K562 (cell line): ENCODE measurements around the gene OPA1. TPM values are rescaled to one million over a fixed set of nuclear protein-coding genes. Genes with fewer than 3 reads are reported as not detected.

ENCODE experiments used
- ATAC-seq: fragments of 200-7000 bp; cut with Tn5 transposase; 3 replicates; pipeline ENCODE4 v1.9.1; 2020; ENCODE audit warnings: moderate library complexity
- BruUV-seq: library from RNA; stranded (reverse); fragments of 400-500 nt; replicated peaks from 2 replicates; lab custom pipeline; 2021; lab: Mats Ljungman, UMichigan
- CTCF ChIA-PET: fragments of 300-600 bp; formaldehyde crosslinking; extraction: SDS; loops from one replicate; lab custom pipeline; 2021; ENCODE audit warnings: low intra/inter-chr PET ratio; lab: Yijun Ruan, JAX
- POLR2A ChIA-PET: fragments of 300-600, 350-650 bp; sonication (Branson Sonifier 250); formaldehyde crosslinking; extraction: SDS; loops from one replicate; lab custom pipeline; 2021; ENCODE audit warnings: antibody characterized with exemption, inconsistent platforms; lab: Yijun Ruan, JAX
- DNase-seq, 4 experiments: peaks; one replicate each; pipeline versions ENCODE4 v3.0.0 to v3.0.0-alpha.2; 2011 to 2018; ENCODE audit warnings: low spot score in 3 of 4, mixed read lengths in 3 of 4; ENCODE audit errors: extremely low read depth in 1 of 4
- FAIRE-seq: peaks from 2 replicates; lab custom pipeline; 2011; peaks lifted over from hg19 to GRCh38; lab: Jason Lieb, UNC
- H2AFZ ChIP-seq: 2 replicates; pipeline ENCODE4 v1.6.0; 2011; ENCODE audit warnings: low read depth, low read length, control low read depth, inconsistent platforms
- H3K27ac ChIP-seq: fragments of 200-600 bp; 3 replicates; pipeline ENCODE4 v1.8.0; 2011; ENCODE audit warnings: low read depth, mild to moderate bottlenecking, control low read depth, inconsistent platforms, low read length, moderate library complexity, mixed read lengths; ENCODE audit errors: extremely low read depth
- H3K27me3 ChIP-seq, 2 experiments: fragments of 300-600 bp in 1 of 2; 2 replicates in 1 of 2; 3 replicates in 1 of 2; pipeline versions ENCODE4 v1.6.0 to v1.8.0; 2011; ENCODE audit warnings: inconsistent platforms in 2 of 2, low read length in 2 of 2, mild to moderate bottlenecking in 1 of 2, mixed read lengths in 1 of 2, moderate library complexity in 1 of 2; ENCODE audit not compliant: control insufficient read depth in 2 of 2, insufficient read depth in 2 of 2
- H3K36me3 ChIP-seq: fragments of 300-600 bp; 3 replicates; pipeline ENCODE4 v1.8.0; 2011; ENCODE audit warnings: mild to moderate bottlenecking, low read length, inconsistent platforms; ENCODE audit not compliant: control insufficient read depth, insufficient read depth
- H3K4me1 ChIP-seq, 2 experiments: fragments of 200-600 bp in 1 of 2; replicated peaks in 1 of 2; 2 replicates in 1 of 2; 3 replicates in 1 of 2; pipeline versions ENCODE4 v1.5.1 to v1.8.0; 2011; ENCODE audit warnings: inconsistent platforms in 2 of 2, low read length in 2 of 2, mild to moderate bottlenecking in 1 of 2, mixed read lengths in 1 of 2, moderate library complexity in 1 of 2; ENCODE audit not compliant: control insufficient read depth in 2 of 2, insufficient read depth in 2 of 2
- H3K4me2 ChIP-seq: 2 replicates; pipeline ENCODE4 v1.6.1; 2011; ENCODE audit warnings: low read length, control low read depth, inconsistent platforms, mixed read lengths; ENCODE audit not compliant: insufficient read depth
- H3K4me3 ChIP-seq: fragments of 200-600 bp; sonication (generic), shearing (Covaris generic); 2 replicates; pipeline ENCODE4 v1.5.1; 2016; ENCODE audit warnings: control low read depth, inconsistent platforms
- H3K79me2 ChIP-seq: fragments of 200-600 bp; 3 replicates; pipeline ENCODE4 v1.8.0; 2011; ENCODE audit warnings: low read length, inconsistent platforms; ENCODE audit not compliant: control insufficient read depth, insufficient read depth
- H3K9ac ChIP-seq, 2 experiments: 2 replicates each; pipeline versions ENCODE4 v1.6.0 to v1.6.1; 2011; ENCODE audit warnings: low read depth in 2 of 2, low read length in 2 of 2, control low read depth in 1 of 2, inconsistent platforms in 1 of 2, mild to moderate bottlenecking in 1 of 2, mixed read lengths in 1 of 2; ENCODE audit not compliant: insufficient read depth in 1 of 2
- H3K9me1 ChIP-seq: one replicate; pipeline ENCODE4 v1.6.0; 2011; ENCODE audit warnings: inconsistent platforms, mild to moderate bottlenecking, low read length, moderate library complexity; ENCODE audit not compliant: control insufficient read depth, insufficient read depth
- H3K9me3 ChIP-seq: replicated peaks from 2 replicates; pipeline ENCODE4 v1.5.1; 2011; ENCODE audit warnings: low read depth, low read length, inconsistent platforms; ENCODE audit not compliant: control insufficient read depth, insufficient read depth
- H4K20me1 ChIP-seq: replicated peaks from 2 replicates; pipeline ENCODE4 v1.6.1; 2011; ENCODE audit warnings: low read length, inconsistent platforms, mixed read lengths; ENCODE audit not compliant: control insufficient read depth, insufficient read depth
- CEBPG ChIP-seq, 3 experiments: fragments of 200-800 bp in 1 of 3; sonication (Bioruptor generic) in 1 of 3; sonication (generic) in 1 of 3; formaldehyde crosslinking in 1 of 3; IDR thresholded peaks in 2 of 3; conservative IDR thresholded peaks in 1 of 3; 2 replicates each; pipeline versions ENCODE4 v1.6.1 to v1.8.0; 2016 to 2022; ENCODE audit warnings: missing compliant biosample characterization in 2 of 3, missing genetic modification characterization in 2 of 3, mild to moderate bottlenecking in 1 of 3, missing genetic modification reagents in 1 of 3
- SETDB1 ChIP-seq: IDR thresholded peaks from one replicate; pipeline ENCODE4 v1.6.1; 2012; ENCODE audit warnings: low read length, control low read depth, inconsistent platforms
- TRIM24 ChIP-seq, 2 experiments: fragments of 450-650 bp; IDR thresholded peaks; 2 replicates each; pipeline ENCODE4 v1.6.1; 2016
- TRIM28 ChIP-seq: fragments of 450-650 bp; IDR thresholded peaks from 2 replicates; pipeline ENCODE4 v1.6.1; 2017
- ZC3H4 ChIP-seq: sonication (generic); formaldehyde crosslinking; IDR thresholded peaks from 2 replicates; pipeline ENCODE4 v1.9.0; 2021; ENCODE audit warnings: missing genetic modification reagents, borderline replicate concordance
- WGBS: fragments of 100-300 bp; shearing (Covaris generic); methylation state at CpG from one replicate; pipeline ENCODE4 v1.1.6; 2016; ENCODE audit warnings: low coverage, mixed read lengths; ENCODE audit not compliant: insufficient coverage; ENCODE audit errors: missing lambda C conversion rate; 5-methylcytosine and 5-hydroxymethylcytosine counted together
- in situ Hi-C: fragments of 300-500 bp; cut with MboI; formaldehyde crosslinking; loops from 4 replicates; pipeline ENCODE4 v1.15.0; 2018; ENCODE audit warnings: inconsistent platforms, mixed read lengths
- intact Hi-C: fragments of 100-400 bp; cut with micrococcal nuclease; formaldehyde crosslinking; loops from 2 replicates; pipeline ENCODE4 v1.14.2; 2022
- polyA plus RNA-seq, 8 experiments: library from polyadenylated mRNA; depleted of rRNA in 4 of 8; stranded (reverse) in 5 of 8; unstranded in 3 of 8; fragments of >200 nt; fragmentation: Nextera tagmentation in 2 of 8; fragmentation: Illumina TruSeq in 1 of 8; extraction: Ambion mirVana in 2 of 8; extraction: Trizol in 1 of 8; gene quantifications; 2 replicates each; pipeline versions ENCODE4 v1.2.1 to v1.2.3, GENCODE V29; 2011 to 2014; ENCODE audit warnings: inconsistent platforms in 1 of 8, missing spikeins in 1 of 8
- total RNA-seq, 7 experiments: library from RNA; depleted of rRNA in 6 of 7; stranded (reverse); fragments of >200 nt in 6 of 7; fragmentation: Illumina TruSeq in 2 of 7; extraction: Trizol in 2 of 7; gene quantifications; 2 replicates each; pipeline versions ENCODE4 v1.2.1 to v1.2.3, GENCODE V29; 2011 to 2021; ENCODE audit warnings: low replicate concordance in 1 of 7
- TF ChIP-seq, protein P1 (sequence below), 2 experiments: fragments of 450-650 bp in 1 of 2; sonication (generic) in 1 of 2; formaldehyde crosslinking in 1 of 2; IDR thresholded peaks in 1 of 2; conservative IDR thresholded peaks in 1 of 2; 2 replicates each; pipeline versions ENCODE4 v1.6.1 to v1.8.1; 2016 to 2023; ENCODE audit warnings: mild to moderate bottlenecking in 2 of 2, moderate library complexity in 2 of 2, inconsistent platforms in 1 of 2, missing genetic modification reagents in 1 of 2
- TF ChIP-seq, protein P2 (sequence below): fragments of 450-650 bp; formaldehyde crosslinking; IDR thresholded peaks from 2 replicates; pipeline ENCODE4 v1.4.0; 2022; ENCODE audit warnings: mild to moderate bottlenecking, moderate library complexity
- TF ChIP-seq, protein P3 (sequence below): sonication (generic); formaldehyde crosslinking; IDR thresholded peaks from 2 replicates; pipeline ENCODE4 v1.8.1; 2023; ENCODE audit warnings: mild to moderate bottlenecking, missing genetic modification reagents

The OPA1 gene
- total and polyA plus RNA-seq, 9 of the 15 experiments (the other 6 are each of a cell fraction or from before 2014, with no cell fraction given), result 19.7 to 127 (median 94.7) TPM

DNA sequence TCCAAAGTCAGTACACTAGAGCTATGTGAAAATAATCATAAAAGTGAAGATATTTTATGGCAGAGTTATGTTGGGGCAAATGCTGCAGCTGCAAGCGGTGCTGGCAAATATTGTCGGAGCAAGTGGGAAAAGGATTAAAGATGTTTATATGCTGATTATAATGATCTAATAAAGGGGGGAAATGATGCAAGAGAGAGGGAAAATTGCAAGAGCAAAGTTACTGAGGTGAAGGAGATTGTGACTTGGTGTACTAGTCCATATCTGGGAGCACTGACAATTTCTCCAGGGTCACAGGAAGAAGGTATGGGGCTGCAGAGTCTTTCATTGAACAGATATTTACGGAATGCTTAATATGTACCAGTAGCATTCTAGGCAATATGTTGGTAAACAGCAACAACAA, 45.8 kb downstream of the OPA1 start:
- POLR2A ChIA-PET, result interaction anchor here (1.1 to 1.5 kb wide), 3 partner anchors 8 to 18 kb away, joined by 3 to 7 read pairs (median 3); no protein-coding TSS in a partner anchor
- peaks cover 89% of the 10 kb centered on the region for H3K36me3 ChIP-seq

More for the DNA sequence above, 45.8 kb downstream of the OPA1 start:
- ATAC-seq, result no peak; the same call in 2 of the 3 replicates
- H4K20me1 ChIP-seq, result no peaks in the 10 kb centered on the region
- DNase-seq, result no peak
- in situ Hi-C loops, result no loop called here
- no peaks in the 10 kb centered on the region for H3K9me1 ChIP-seq
- no peaks in the 10 kb centered on the region for H3K4me1 ChIP-seq
- no peak overlapping the region for H2AFZ ChIP-seq
- WGBS, result 97% methylated on average over 3 of the region's 3 CpGs
- H3K27ac ChIP-seq, result no peak overlapping the region; the same call in 2 of the 3 replicates
- CTCF ChIA-PET, result no interaction called here
- BruUV-seq, result no TSS peak
- H3K79me2 ChIP-seq, result no peaks in the 10 kb centered on the region; the same call in 2 of the 3 replicates
- H3K4me3 ChIP-seq, result no peak overlapping the region
- no peak overlapping the region for H3K9ac ChIP-seq
- FAIRE-seq, result no peak
- no peaks in the 10 kb centered on the region for H3K27me3 ChIP-seq
- intact Hi-C loops, result no loop called here
- TF ChIP-seq, protein P1, sequence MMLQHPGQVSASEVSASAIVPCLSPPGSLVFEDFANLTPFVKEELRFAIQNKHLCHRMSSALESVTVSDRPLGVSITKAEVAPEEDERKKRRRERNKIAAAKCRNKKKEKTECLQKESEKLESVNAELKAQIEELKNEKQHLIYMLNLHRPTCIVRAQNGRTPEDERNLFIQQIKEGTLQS (IDR thresholded peaks at IDR 0.05), result peak; percentile 66
- TF ChIP-seq, protein P1 (CRISPR knock-in tag; conservative IDR thresholded peaks at IDR 0.05), result no peak
- TF ChIP-seq TRIM24 (IDR thresholded peaks at IDR 0.05), result peak; percentile 10 to 69; a peak in 2 of 4 replicates
- TF ChIP-seq CEBPG (CRISPR knock-in tag; IDR thresholded peaks at IDR 0.05), result peak; percentile 58; the same call in 1 of the 2 replicates
- peak; percentile 53 to 88; a peak in 3 of 4 replicates for TF ChIP-seq CEBPG (tag; conservative IDR thresholded peaks at IDR 0.05 in 1 of 2, IDR thresholded peaks at IDR 0.05 in 1 of 2)
- no peak for TF ChIP-seq ZC3H4 (CRISPR knock-in tag)
- TF ChIP-seq, protein P2, sequence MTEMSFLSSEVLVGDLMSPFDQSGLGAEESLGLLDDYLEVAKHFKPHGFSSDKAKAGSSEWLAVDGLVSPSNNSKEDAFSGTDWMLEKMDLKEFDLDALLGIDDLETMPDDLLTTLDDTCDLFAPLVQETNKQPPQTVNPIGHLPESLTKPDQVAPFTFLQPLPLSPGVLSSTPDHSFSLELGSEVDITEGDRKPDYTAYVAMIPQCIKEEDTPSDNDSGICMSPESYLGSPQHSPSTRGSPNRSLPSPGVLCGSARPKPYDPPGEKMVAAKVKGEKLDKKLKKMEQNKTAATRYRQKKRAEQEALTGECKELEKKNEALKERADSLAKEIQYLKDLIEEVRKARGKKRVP (CRISPR knock-in tag), result peak; percentile 73
- no peak for TF ChIP-seq SETDB1
- TF ChIP-seq TRIM28, result no peak
- TF ChIP-seq, protein P3, sequence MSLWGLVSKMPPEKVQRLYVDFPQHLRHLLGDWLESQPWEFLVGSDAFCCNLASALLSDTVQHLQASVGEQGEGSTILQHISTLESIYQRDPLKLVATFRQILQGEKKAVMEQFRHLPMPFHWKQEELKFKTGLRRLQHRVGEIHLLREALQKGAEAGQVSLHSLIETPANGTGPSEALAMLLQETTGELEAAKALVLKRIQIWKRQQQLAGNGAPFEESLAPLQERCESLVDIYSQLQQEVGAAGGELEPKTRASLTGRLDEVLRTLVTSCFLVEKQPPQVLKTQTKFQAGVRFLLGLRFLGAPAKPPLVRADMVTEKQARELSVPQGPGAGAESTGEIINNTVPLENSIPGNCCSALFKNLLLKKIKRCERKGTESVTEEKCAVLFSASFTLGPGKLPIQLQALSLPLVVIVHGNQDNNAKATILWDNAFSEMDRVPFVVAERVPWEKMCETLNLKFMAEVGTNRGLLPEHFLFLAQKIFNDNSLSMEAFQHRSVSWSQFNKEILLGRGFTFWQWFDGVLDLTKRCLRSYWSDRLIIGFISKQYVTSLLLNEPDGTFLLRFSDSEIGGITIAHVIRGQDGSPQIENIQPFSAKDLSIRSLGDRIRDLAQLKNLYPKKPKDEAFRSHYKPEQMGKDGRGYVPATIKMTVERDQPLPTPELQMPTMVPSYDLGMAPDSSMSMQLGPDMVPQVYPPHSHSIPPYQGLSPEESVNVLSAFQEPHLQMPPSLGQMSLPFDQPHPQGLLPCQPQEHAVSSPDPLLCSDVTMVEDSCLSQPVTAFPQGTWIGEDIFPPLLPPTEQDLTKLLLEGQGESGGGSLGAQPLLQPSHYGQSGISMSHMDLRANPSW (CRISPR knock-in tag), result no peak
- no peaks in the 10 kb centered on the region for H3K9me3 ChIP-seq
- no peak overlapping the region for H3K4me2 ChIP-seq
